GM18909 (cell line): ENCODE measurements around the gene SPINK1.
A peak's percentile ranks its signal among the peaks of the same experiment; 100 is the strongest.
"Not testable (repeated sequence)": the region's sequence is repeated elsewhere in the genome, so short reads cannot be mapped to it uniquely, and the experiment has no call there.

Experiments used
- ATAC-seq: cut with Tn5 transposase; IDR thresholded peaks from one replicate; pipeline ENCODE4 v1.9.1; 2021; ENCODE audit warnings: mild to moderate bottlenecking; ENCODE audit not compliant: unreplicated experiment, poor library complexity

The SPINK1 gene

GRCh38 chr5:147831465-147831864 is at the start of gene SPINK1:
SPINK1 (minus strand) TSS chr5:147831671; CDS start chr5:147831577, 94 bp downstream.
- ATAC-seq, result no peak

GRCh38 chr5:147880487-147880886 is 49.0 kb upstream of the SPINK1 start:
- no peak for ATAC-seq

- ATAC-seq, result no peak
Observed at GRCh38 chr5:147879784-147880183, 48.3 kb upstream of the SPINK1 start.

GRCh38 chr5:147878066-147878759 is 46.7 kb upstream of the SPINK1 start, which contains the start of gene SCGB3A2:
SCGB3A2 (plus strand) TSS chr5:147878711; CDS start chr5:147878804, 93 bp downstream.
- no peak for ATAC-seq

GRCh38 chr5:147876626-147877025 is 45.2 kb upstream of the SPINK1 start:
- ATAC-seq, result no peak

- ATAC-seq, result no peak
Observed at GRCh38 chr5:147876141-147876540, 44.7 kb upstream of the SPINK1 start.

GRCh38 chr5:147874910-147875367 is 43.5 kb upstream of the SPINK1 start:
- ATAC-seq, result no peak

- ATAC-seq, result not testable (repeated sequence)
Observed at GRCh38 chr5:147874118-147874875, 42.8 kb upstream of the SPINK1 start.

- ATAC-seq, result not testable (repeated sequence)
Observed at GRCh38 chr5:147872744-147873435, 41.4 kb upstream of the SPINK1 start.

- not testable (repeated sequence) for ATAC-seq
Observed at GRCh38 chr5:147871980-147872549, 40.6 kb upstream of the SPINK1 start.

- not testable (repeated sequence) for ATAC-seq
Observed at GRCh38 chr5:147869892-147870291, 38.4 kb upstream of the SPINK1 start.

GRCh38 chr5:147869112-147869511 is 37.6 kb upstream of the SPINK1 start:
- ATAC-seq, result no peak

- ATAC-seq, result no peak
Observed at GRCh38 chr5:147863454-147864158, 32.1 kb upstream of the SPINK1 start.

GRCh38 chr5:147860641-147861025 is 29.2 kb upstream of the SPINK1 start:
- no peak for ATAC-seq

GRCh38 chr5:147859962-147860640 is 28.6 kb upstream of the SPINK1 start:
- no peak for ATAC-seq

GRCh38 chr5:147858565-147858964 is 27.1 kb upstream of the SPINK1 start:
- ATAC-seq, result no peak

- ATAC-seq, result peak; percentile 90
Observed at GRCh38 chr5:147857302-147858129, 26.0 kb upstream of the SPINK1 start.

GRCh38 chr5:147856801-147857200 is 25.3 kb upstream of the SPINK1 start:
- ATAC-seq, result no peak

- no peak for ATAC-seq
Observed at GRCh38 chr5:147855774-147856069, 24.3 kb upstream of the SPINK1 start.
